HG02973 (cell line): Measurements from ENCODE around the gene FGF11.
A peak's percentile ranks its signal among the peaks of the same experiment; 100 is the strongest.

Source experiments
- ATAC-seq: cut with Tn5 transposase; IDR thresholded peaks from one replicate; pipeline ENCODE4 v1.9.1; 2021; ENCODE audit warnings: moderate library complexity; ENCODE audit not compliant: unreplicated experiment

Gene FGF11

GRCh38 chr17:7439462-7440112, at the start of gene FGF11:
TSS of gene FGF11 (plus strand) at chr17:7439512. CDS start at chr17:7439621, 109 bp downstream.
- no peak for ATAC-seq

- ATAC-seq, result no peak
Observed at GRCh38 chr17:7389924-7390910, 49.1 kb upstream of the FGF11 start.

GRCh38 chr17:7391307-7391706, 48.0 kb upstream of the FGF11 start:
- ATAC-seq, result no peak

- ATAC-seq, result no peak
Observed at GRCh38 chr17:7392696-7393612, 46.4 kb upstream of the FGF11 start.

GRCh38 chr17:7393613-7394451, 45.5 kb upstream of the FGF11 start:
- ATAC-seq, result peak; percentile 41

- peak; percentile 51 for ATAC-seq
Observed at GRCh38 chr17:7394452-7395191, 44.7 kb upstream of the FGF11 start, which contains the start of gene PLSCR3. TSS of gene PLSCR3 (minus strand) at chr17:7394525. CDS start at chr17:7394110, 415 bp downstream.

- no peak for ATAC-seq
Observed at GRCh38 chr17:7396147-7396546, 43.2 kb upstream of the FGF11 start.

GRCh38 chr17:7398612-7399011, 40.7 kb upstream of the FGF11 start:
- ATAC-seq, result no peak

- ATAC-seq, result no peak
Observed at GRCh38 chr17:7403043-7403726, 36.1 kb upstream of the FGF11 start.

- no peak for ATAC-seq
Observed at GRCh38 chr17:7403727-7403976, 35.7 kb upstream of the FGF11 start.

GRCh38 chr17:7403977-7404736, 35.2 kb upstream of the FGF11 start, which contains the start of gene TMEM256:
TSS of gene TMEM256 (minus strand) at chr17:7404097. CDS start at chr17:7404084, 13 bp downstream.
- ATAC-seq, result peak; percentile 91

- no peak for ATAC-seq
Observed at GRCh38 chr17:7404737-7405349, 34.5 kb upstream of the FGF11 start.

- no peak for ATAC-seq
Observed at GRCh38 chr17:7405350-7406234, 33.7 kb upstream of the FGF11 start.

- ATAC-seq, result no peak
Observed at GRCh38 chr17:7406235-7406825, 33.0 kb upstream of the FGF11 start.

- ATAC-seq, result no peak
Observed at GRCh38 chr17:7407082-7407481, 32.2 kb upstream of the FGF11 start.

- no peak for ATAC-seq
Observed at GRCh38 chr17:7407485-7408251, 31.6 kb upstream of the FGF11 start, which contains the start of gene NLGN2. TSS of gene NLGN2 (plus strand) at chr17:7407845. CDS start at chr17:7408256, 411 bp downstream.
